MM.1S (cell line): ENCODE measurements around the gene MSI2.

Experiments
- EZH2 ChIP-seq: fragments of 300-600 bp; sonication (generic); optimal IDR thresholded peaks from 2 replicates; pipeline ENCODE3; 2017; ENCODE audit warnings: low read depth, mild to moderate bottlenecking, antibody characterized with exemption, low read length, mixed read lengths
- TF ChIP-seq, protein P1 (sequence below): fragments of 300-600 bp; sonication (generic); IDR thresholded peaks from 2 replicates; pipeline ENCODE4 v1.5.1; 2016; ENCODE audit warnings: antibody characterized with exemption, low read length, mixed read lengths

DNA sequence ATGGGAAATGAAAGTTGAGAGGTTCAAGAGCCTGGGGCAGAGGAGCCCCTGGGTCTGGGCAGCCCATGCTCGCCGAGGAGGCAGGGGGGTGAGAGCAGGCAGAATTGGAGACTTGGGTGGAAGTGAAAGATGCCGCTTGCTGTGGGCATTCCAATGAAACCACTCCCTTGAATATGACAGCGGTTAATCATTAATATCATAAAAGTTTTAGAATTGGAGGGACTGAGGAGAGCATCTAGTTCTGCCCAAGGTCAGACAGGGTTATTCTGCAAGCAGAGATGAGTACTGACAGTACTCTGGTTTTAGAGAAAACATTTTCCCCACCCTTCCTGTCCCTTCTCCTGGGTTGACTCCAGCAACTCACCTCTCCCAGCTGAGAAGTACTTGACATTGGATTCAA lies 180.2 kb downstream of the MSI2 start:
- no peak for TF ChIP-seq EZH2
- TF ChIP-seq, protein P1, sequence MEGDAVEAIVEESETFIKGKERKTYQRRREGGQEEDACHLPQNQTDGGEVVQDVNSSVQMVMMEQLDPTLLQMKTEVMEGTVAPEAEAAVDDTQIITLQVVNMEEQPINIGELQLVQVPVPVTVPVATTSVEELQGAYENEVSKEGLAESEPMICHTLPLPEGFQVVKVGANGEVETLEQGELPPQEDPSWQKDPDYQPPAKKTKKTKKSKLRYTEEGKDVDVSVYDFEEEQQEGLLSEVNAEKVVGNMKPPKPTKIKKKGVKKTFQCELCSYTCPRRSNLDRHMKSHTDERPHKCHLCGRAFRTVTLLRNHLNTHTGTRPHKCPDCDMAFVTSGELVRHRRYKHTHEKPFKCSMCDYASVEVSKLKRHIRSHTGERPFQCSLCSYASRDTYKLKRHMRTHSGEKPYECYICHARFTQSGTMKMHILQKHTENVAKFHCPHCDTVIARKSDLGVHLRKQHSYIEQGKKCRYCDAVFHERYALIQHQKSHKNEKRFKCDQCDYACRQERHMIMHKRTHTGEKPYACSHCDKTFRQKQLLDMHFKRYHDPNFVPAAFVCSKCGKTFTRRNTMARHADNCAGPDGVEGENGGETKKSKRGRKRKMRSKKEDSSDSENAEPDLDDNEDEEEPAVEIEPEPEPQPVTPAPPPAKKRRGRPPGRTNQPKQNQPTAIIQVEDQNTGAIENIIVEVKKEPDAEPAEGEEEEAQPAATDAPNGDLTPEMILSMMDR = no peak
